Type B pancreatic cell (in vitro differentiated cells): ENCODE measurements around the gene PRKCZ. TPM values are rescaled to one million over a fixed set of nuclear protein-coding genes. Genes with fewer than 3 reads are reported as not detected.

Source experiments
- DNase-seq: peaks from one replicate; pipeline ENCODE4 v3.0.0; 2021; ENCODE audit warnings: mixed read lengths; ENCODE audit not compliant: unreplicated experiment; ENCODE audit errors: extremely low spot score
- H3K27ac Mint-ChIP-seq: 2 replicates; pipeline ENCODE4 v1.8.0; 2021; ENCODE audit warnings: mild to moderate bottlenecking, mixed read lengths
- H3K27me3 Mint-ChIP-seq: 2 replicates; pipeline ENCODE4 v1.8.0; 2021; ENCODE audit warnings: mixed read lengths
- H3K36me3 Mint-ChIP-seq: 2 replicates; pipeline ENCODE4 v1.8.0; 2021; ENCODE audit warnings: mixed read lengths
- H3K4me1 Mint-ChIP-seq: one replicate; pipeline ENCODE4 v1.8.0; 2021; ENCODE audit warnings: mixed read lengths; ENCODE audit not compliant: unreplicated experiment
- H3K4me3 Mint-ChIP-seq: 2 replicates; pipeline ENCODE4 v1.8.0; 2021; ENCODE audit warnings: mild to moderate bottlenecking, mixed read lengths
- H3K9me3 Mint-ChIP-seq: 2 replicates; pipeline ENCODE4 v1.8.0; 2021; ENCODE audit warnings: mixed read lengths
- CTCF ChIP-seq: fragments of 200-600 bp; sonication (generic); conservative IDR thresholded peaks from 2 replicates; pipeline ENCODE4 v1.5.0; 2021; ENCODE audit warnings: antibody characterized with exemption, mild to moderate bottlenecking
- total RNA-seq: library from RNA; stranded (reverse); gene quantifications from 2 replicates; pipeline ENCODE4 v1.2.1, GENCODE V29; 2021; ENCODE audit warnings: low replicate concordance

Gene PRKCZ
- total RNA-seq, 1 donor from 2014 or later: 33.2 TPM

- Mint-ChIP-seq H3K9me3 (no peaks in the 10 kb centered on the region), H3K27me3 (peaks cover 6% of the 10 kb centered on the region)
Observed at GRCh38 chr1:2056955-2057590, 6.9 kb downstream of the PRKCZ start.

GRCh38 chr1:2059290-2059953 is 9.2 kb downstream of the PRKCZ start:
- Mint-ChIP-seq H3K27me3 (no peaks in the 10 kb centered on the region), H3K4me1 (no peaks in the 10 kb centered on the region), H3K4me3 (no peak overlapping the region), H3K36me3 (no peaks in the 10 kb centered on the region), H3K9me3 (no peaks in the 10 kb centered on the region), H3K27ac (no peak overlapping the region)
- DNase-seq: no peak
- no peak for TF ChIP-seq CTCF

More at GRCh38 chr1:2056955-2057590, 6.9 kb downstream of the PRKCZ start:
- DNase-seq: no peak
- TF ChIP-seq CTCF: no peak
- Mint-ChIP-seq H3K4me1 (peaks cover 3% of the 10 kb centered on the region), H3K36me3 (no peaks in the 10 kb centered on the region), H3K27ac (no peak overlapping the region), H3K4me3 (no peak overlapping the region)

- TF ChIP-seq CTCF: no peak
- Mint-ChIP-seq H3K36me3 (peaks cover 3% of the 10 kb centered on the region), H3K27ac (no peak overlapping the region), H3K9me3 (peaks cover 3% of the 10 kb centered on the region), H3K27me3 (no peaks in the 10 kb centered on the region), H3K4me3 (no peak overlapping the region), H3K4me1 (no peaks in the 10 kb centered on the region)
- DNase-seq: no peak
Observed at GRCh38 chr1:2060072-2060471, 9.9 kb downstream of the PRKCZ start.

GRCh38 chr1:2060535-2060934 is 10.3 kb downstream of the PRKCZ start:
- no peak for TF ChIP-seq CTCF
- peaks cover 4% of the 10 kb centered on the region for H3K36me3 Mint-ChIP-seq

GRCh38 chr1:2061065-2061778 is 11.0 kb downstream of the PRKCZ start:
- no peaks in the 10 kb centered on the region for H3K27me3 Mint-ChIP-seq
- peaks cover 9% of the 10 kb centered on the region for H3K36me3 Mint-ChIP-seq
- H3K9me3 Mint-ChIP-seq: peaks cover 10% of the 10 kb centered on the region
- H3K4me3 Mint-ChIP-seq: no peak overlapping the region
- peak overlapping the region; percentile 43 for H3K27ac Mint-ChIP-seq
- TF ChIP-seq CTCF: no peak
- no peaks in the 10 kb centered on the region for H3K4me1 Mint-ChIP-seq
- no peak for DNase-seq

More at GRCh38 chr1:2060535-2060934, 10.3 kb downstream of the PRKCZ start:
- no peak for DNase-seq
- H3K27me3 Mint-ChIP-seq: no peaks in the 10 kb centered on the region
- H3K27ac Mint-ChIP-seq: no peak overlapping the region
- H3K4me1 Mint-ChIP-seq: no peaks in the 10 kb centered on the region
- H3K4me3 Mint-ChIP-seq: no peak overlapping the region
- H3K9me3 Mint-ChIP-seq: peaks cover 4% of the 10 kb centered on the region
